Measurements from ENCODE around the gene ARHGAP24.
"Not testable (repeated sequence)": the region's sequence is repeated elsewhere in the genome, so short reads cannot be mapped to it uniquely, and the experiment has no call there.

ARHGAP24 gene

DNA sequence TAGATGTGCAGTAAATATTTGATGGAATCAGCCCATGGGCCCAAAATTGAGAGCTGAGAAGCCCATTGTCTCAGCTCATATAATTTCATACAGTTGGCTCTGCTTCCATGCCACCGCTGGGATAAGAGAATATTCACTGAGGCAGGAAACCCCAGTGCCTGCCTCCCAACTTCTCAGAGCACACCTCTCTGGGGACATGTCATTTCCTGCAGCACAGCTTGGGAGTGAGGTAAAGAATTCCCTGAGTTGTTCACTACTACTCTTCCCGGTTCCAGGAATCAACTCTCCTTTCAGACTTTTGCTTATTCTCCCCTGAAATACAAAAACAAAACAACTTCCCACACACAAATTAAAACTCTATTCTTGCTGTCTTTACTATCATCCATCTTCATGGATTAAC is 495.6 kb downstream of the ARHGAP24 start:
- DNase-seq = no peak

DNA sequence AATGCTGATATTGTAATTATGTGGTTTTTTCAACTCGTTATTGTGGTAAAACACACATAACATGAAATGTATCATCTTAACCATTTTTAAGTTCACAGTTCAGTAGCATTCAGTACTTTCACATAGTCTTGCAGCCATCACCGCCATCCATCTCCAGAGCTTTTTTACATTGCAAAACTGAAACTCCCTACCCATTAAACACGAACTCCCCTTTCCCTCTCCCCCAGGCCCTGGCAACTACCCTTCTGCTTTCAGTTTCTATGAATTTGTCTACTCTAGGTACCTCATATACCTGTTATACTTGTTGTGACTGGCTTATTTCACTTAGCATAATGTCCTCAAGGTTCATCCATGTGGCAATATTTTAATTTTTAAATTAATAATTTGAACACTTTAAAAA is 504.3 kb downstream of the ARHGAP24 start:
- no peak for DNase-seq

DNA sequence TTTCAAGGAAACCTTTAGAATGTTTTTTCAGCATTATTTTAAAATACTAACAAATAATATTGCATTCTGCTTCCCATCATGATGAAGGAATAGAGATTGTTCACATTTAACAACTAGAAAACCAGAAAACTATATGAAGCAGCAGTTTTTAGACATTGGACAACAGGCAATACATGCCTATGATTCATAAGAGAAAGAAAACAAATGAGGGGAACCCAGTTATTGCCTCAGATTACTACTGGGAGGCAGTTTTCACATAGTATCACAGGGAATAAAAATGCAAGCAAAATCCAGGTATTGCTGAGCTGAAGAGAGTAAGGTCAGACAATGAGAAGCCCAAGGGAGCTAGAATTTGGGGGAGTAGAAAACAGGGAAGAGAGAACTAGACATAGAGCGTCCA is 511.3 kb downstream of the ARHGAP24 start:
- no peak for DNase-seq

GRCh38 chr4:85993641-85994040 is 518.7 kb downstream of the ARHGAP24 start:
- no peak for DNase-seq

GRCh38 chr4:85994576-85994975 is 519.6 kb downstream of the ARHGAP24 start:
- DNase-seq = no peak

DNA sequence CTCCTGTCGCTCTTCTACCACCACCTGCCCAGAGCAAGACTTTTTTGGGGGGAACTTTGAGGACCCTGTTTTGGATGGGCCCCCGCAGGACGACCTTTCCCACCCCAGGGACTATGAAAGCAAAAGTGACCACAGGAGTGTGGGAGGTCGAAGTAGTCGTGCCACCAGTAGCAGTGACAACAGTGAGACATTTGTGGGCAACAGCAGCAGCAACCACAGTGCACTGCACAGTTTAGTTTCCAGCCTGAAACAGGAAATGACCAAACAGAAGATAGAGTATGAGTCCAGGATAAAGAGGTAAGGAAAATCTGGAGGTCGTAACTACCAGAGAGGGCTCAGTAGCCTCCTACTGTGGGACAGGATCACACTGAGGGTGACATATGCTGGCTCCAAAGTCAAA is 520.4 kb downstream of the ARHGAP24 start:
- no peak for DNase-seq

- DNase-seq = no peak
These were observed 526.6 kb downstream of the ARHGAP24 start for GRCh38 chr4:86001591-86001990.

GRCh38 chr4:86004030-86004429 is 529.1 kb downstream of the ARHGAP24 start:
- DNase-seq = no peak

DNA sequence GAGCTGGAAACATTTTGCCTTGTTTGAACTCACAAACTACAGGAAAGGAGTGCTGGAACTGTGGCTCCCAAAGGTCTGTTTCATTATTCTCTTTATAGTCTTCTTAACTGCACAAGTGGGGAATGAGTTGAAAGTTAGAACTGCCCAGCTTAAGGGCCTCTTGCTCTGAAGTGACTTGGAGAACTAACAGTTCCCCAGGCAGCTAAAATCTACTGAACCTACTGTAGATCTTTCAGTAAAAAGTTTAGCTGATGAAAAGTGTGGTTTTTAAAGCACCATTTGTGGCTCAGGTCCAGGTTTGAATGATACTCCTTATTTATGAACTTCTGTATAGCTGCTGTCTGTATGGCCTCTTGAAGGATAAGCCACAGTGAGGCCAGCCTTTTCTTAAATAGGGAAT is 531.1 kb downstream of the ARHGAP24 start:
- DNase-seq = no peak

- DNase-seq = no peak
These were observed 532.1 kb downstream of the ARHGAP24 start for GRCh38 chr4:86007042-86007441.

- no peak for DNase-seq
These were observed 536.2 kb downstream of the ARHGAP24 start for GRCh38 chr4:86011117-86011516.

DNA sequence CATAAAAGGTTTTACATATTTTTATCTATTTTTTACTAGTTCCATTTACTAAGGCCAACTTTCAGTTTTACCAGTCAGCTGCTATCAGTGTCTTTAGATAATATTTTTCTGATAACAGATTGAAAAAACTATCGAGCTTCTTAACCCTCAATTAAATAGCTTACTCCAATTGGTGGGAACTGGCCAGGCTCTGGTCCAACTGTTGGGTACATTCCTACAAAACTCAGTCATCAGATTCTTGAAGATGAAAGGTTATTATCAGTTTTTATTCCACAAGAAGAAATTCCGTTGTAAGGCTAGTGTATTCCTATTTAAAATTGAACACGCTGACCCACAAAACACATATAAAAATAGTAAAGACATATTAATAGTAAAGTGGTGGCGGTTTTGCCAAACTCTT is 538.7 kb downstream of the ARHGAP24 start:
- DNase-seq = no peak

DNA sequence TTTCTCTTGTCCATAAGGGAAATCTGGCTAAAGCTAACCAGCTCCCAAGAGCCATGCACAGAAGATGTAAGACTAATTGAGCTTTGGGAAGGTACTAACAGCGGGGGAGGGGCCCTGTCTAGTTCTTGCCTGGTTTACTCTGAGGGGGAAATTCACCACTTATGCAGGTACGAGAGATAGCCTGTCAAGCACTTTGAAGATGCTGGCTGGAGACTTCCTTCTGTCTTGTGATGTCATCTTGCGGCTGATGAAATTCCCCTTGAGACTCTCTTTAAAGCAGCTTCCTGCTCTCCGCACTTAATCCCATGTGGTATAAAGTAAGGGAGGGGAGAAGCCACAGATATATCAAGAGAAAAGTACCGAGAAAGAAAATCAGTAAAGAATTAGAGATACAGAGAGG is 539.6 kb downstream of the ARHGAP24 start:
- DNase-seq = no peak

DNA sequence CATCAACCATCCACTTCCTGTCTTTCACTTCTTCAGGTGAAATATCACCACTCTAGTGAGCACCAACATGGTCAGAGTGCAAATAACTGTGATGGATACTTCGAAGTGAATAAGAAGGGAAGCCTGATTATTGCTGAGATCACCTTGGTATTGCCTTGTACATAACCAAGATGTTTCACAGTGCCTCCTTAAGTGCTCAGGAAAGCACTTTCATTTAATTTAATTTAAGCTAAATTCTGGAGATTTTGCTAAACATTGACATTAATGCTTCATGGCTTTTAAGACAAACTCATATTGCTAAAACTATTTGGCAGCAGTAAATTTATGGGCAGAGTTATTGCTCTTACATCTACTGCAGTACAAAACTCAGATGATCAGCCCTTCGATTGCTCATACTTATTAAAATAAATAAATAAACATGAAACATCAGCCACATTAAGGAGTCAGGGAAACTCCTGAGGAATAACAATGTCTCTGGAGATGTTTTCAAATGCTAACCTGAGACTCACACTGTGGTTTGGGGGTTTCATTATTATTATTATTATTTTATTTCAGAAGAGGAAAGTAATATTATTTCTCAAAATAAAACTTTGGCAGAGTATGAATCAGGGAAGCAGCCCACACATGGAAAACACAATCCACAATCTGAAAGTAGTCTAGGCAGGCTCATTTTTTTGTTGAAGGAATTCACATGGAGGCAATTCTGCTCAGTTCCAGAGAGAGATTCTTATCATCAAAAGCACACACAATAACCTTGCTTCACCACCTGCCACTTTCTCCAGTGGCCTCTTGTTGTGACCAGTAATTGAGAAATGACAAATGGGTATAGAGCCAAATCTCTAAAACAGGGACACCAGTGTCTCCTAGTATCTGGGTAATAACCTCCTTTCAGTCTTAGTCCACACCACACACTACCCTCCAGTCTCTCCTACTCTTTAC is 540.7 kb downstream of the ARHGAP24 start:
- no peak for DNase-seq

DNA sequence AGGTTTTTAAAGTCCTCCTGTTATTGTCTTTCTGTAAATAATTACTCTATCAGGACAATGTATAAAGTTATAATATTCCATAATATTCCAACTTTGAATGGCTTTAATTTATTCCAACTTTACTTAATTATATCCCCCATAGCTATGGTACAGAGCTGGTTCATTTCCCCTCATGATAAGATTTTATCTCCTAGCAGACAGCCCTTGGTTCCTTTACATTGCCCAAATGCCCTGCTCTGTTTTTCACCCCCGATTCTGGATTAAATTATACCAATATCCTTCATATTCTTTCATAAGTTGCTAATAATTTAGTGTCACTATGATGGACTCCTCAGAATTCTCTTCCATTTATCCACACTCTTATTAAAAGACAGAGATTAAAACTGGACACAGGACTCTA is 544.4 kb downstream of the ARHGAP24 start:
- no peak for DNase-seq

- no peak for DNase-seq
These were observed 545.0 kb downstream of the ARHGAP24 start for GRCh38 chr4:86019906-86020305.

- not testable (repeated sequence) for DNase-seq
These were observed 546.7 kb downstream of the ARHGAP24 start for GRCh38 chr4:86021671-86022070.

GRCh38 chr4:86026720-86027119 is 551.8 kb downstream of the ARHGAP24 start:
- no peak for DNase-seq

GRCh38 chr4:86031927-86032326 is 557.0 kb downstream of the ARHGAP24 start:
- DNase-seq = no peak

DNA sequence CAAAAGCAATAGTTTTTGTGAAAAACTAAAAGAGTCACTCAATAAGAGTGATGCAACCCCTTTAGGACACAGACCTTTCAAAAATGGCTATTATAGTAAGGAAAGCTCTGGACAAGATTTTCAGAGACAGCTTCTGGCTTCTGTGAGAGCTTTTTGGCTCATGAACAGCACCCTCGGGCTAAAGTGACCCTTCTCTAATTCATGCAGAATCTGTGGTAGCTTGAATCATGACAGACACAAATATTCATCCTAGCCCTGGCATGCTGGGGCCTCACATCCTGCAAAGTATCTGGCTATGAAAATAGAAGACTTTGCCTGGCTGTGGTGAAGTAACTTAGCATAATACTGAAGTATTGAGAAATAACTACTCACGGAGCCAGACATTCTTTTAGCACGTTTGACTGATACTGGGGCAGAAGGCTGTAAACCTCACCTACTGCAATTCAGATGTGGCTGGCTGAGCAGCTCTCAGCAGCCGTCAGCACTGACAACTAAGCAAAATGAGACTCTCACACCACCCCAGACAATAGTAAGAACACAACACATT is 557.6 kb downstream of the ARHGAP24 start:
- no peak for DNase-seq

DNA sequence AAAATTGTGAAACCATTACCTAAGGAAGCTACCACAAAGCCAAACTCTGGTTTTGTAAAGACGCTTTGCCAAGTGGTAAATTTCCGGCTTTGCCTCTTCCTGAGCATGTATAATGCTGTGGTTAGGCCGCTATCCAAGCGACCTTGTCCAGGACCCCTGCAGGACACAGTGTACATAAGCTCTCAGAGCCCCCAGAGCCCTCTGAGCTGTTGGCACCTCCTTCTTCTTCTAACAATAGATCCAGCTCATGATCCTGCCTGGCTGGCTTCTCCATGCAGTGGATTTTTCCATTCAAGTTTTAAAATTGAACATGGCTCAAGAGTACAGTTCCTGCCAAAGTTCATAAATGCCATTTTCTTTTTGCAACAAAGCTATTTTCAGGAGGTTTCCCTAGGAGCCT is 558.2 kb downstream of the ARHGAP24 start:
- DNase-seq = no peak

- no peak for DNase-seq
These were observed 559.7 kb downstream of the ARHGAP24 start for GRCh38 chr4:86034616-86035015.

GRCh38 chr4:86035688-86036087 is 560.7 kb downstream of the ARHGAP24 start:
- no peak for DNase-seq

DNA sequence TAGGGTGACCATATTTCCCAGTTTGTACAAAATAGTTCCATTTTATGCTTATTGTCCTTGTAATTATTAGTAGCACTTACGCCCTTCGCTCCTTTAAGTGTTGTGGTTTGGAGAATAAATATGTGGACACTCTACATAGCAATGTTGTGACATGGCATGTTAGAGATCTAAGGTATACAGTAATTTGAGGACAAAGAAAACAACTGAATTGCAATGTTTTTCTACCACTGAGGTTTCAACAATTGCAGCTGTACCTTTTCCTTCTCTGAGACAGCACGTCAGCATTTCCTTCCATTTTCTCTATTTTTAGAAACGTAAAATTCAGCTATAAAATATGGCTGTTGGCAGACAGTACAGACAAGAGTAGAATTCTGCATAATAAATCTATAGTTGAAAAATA is 561.8 kb downstream of the ARHGAP24 start:
- no peak for DNase-seq

DNA sequence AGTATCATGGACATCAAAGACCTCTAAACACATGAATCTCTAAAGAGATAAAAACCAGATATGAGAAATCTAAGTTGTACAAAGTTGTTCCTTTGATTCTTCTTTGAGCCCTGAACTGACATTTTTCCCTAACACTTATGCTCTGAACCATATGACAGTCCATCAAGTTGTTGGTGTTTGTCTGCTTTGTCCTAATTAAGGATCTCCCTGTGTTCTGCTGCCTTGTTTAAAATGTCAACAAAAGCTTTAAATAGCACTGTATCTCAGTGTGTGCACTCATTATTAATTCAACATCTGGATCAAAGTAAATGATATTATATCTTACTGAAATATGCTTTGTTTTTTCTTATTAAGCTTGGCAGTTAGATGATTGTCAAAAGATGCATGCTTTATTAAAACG is 563.1 kb downstream of the ARHGAP24 start:
- DNase-seq = no peak

Data from inflammatory macrophage treated with lipopolysaccharide for 1 hour (primary cell).